Measurements from ENCODE around the gene OR10P1.
A peak's percentile ranks its signal among the peaks of the same experiment; 100 is the strongest.
"Not testable (repeated sequence)": the region's sequence is repeated elsewhere in the genome, so short reads cannot be mapped to it uniquely, and the experiment has no call there.

OR10P1 gene

GRCh38 chr12:55637467-55637866 is 775 bp downstream of the OR10P1 start:
- Mint-ChIP-seq H3K9me3 (no peaks in the 10 kb centered on the region), H3K27me3 (peaks cover 29% of the 10 kb centered on the region), H3K4me1 (peaks cover 16% of the 10 kb centered on the region), H3K4me3 (peak overlapping the region; percentile 51), H3K36me3 (no peaks in the 10 kb centered on the region), H3K27ac (peak overlapping the region; percentile 89)
- CTCF ChIA-PET, result no interaction called here
- peak; percentile 61 for DNase-seq

DNA sequence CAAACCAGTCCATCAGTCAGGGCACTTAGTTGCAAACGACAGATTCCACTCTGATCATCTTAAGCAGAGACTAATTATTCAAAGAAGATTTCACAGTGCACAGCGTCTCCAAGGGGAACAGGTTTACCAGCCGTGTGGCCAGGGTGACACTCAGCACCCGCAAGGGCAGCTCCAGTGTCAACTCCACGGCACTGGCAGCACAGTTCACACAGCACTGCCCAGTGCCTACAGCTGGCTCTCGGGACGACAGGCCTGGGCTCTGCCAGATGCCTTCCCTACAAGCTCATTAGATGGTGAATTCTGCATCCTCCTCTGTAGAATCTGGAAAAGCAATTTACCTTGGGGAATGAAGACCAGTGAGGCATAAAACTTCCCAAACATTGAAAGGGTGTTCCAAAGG is 4.9 kb downstream of the OR10P1 start:
- Mint-ChIP-seq H3K4me3 (no peak overlapping the region), H3K4me1 (peaks cover 33% of the 10 kb centered on the region), H3K36me3 (no peaks in the 10 kb centered on the region), H3K27ac (no peak overlapping the region), H3K27me3 (peaks cover 24% of the 10 kb centered on the region), H3K9me3 (no peaks in the 10 kb centered on the region)
- DNase-seq, result no peak
- CTCF ChIA-PET, result interaction anchor here (0.6 to 0.7 kb wide), 2 partner anchors 115 to 555 kb away, joined by 3 to 4 read pairs; no protein-coding TSS in a partner anchor

- CTCF ChIA-PET, result interaction anchor here (0.6 to 0.9 kb wide), 2 partner anchors 14 to 556 kb away, joined by 3 to 6 read pairs; no protein-coding TSS in a partner anchor
- Mint-ChIP-seq H3K36me3 (peaks cover 3% of the 10 kb centered on the region), H3K4me3 (no peak overlapping the region), H3K9me3 (peaks cover 2% of the 10 kb centered on the region), H3K27me3 (peaks cover 18% of the 10 kb centered on the region), H3K27ac (no peak overlapping the region), H3K4me1 (peaks cover 28% of the 10 kb centered on the region)
- DNase-seq, result no peak
Measured at GRCh38 chr12:55642267-55642666, 5.6 kb downstream of the OR10P1 start.

- peak; percentile 54 for DNase-seq
- Mint-ChIP-seq H3K9me3 (peaks cover 2% of the 10 kb centered on the region), H3K27me3 (peaks cover 16% of the 10 kb centered on the region), H3K36me3 (peaks cover 3% of the 10 kb centered on the region), H3K4me3 (no peak overlapping the region), H3K27ac (no peak overlapping the region), H3K4me1 (peaks cover 24% of the 10 kb centered on the region)
- CTCF ChIA-PET, result interaction anchor here (0.9 kb wide), 1 partner anchor 14 kb away, joined by 6 read pairs; no protein-coding TSS in a partner anchor
Measured at GRCh38 chr12:55642669-55643068, 6.0 kb downstream of the OR10P1 start.

DNA sequence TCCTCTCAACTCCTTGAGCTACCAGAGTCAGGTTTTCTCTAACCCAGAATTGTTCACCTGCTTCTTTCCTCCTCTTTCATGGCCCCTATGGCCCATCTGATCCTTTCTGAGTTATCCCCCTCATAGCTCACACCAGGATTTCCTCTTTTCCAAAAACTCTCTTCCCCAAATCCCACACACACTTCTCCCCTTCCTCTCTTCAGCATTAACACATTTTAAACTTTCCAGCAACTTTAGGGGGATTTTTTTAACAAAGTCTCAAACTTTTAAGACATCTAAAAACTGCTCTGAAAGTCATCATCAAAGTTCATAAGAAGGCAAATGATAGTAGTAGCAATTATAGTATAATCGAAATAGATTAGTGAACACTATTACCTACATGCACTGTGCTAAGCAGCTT is 7.9 kb downstream of the OR10P1 start:
- Mint-ChIP-seq H3K4me1 (peaks cover 22% of the 10 kb centered on the region), H3K36me3 (peaks cover 3% of the 10 kb centered on the region), H3K4me3 (no peak overlapping the region), H3K9me3 (peaks cover 3% of the 10 kb centered on the region), H3K27ac (no peak overlapping the region), H3K27me3 (peaks cover 5% of the 10 kb centered on the region)
- no peak for DNase-seq
- CTCF ChIA-PET, result interaction anchor here (1.1 to 4.9 kb wide), 6 partner anchors 10 to 93 kb away, joined by 3 to 63 read pairs (median 6); no protein-coding TSS in a partner anchor

GRCh38 chr12:55647027-55647426 is 10.3 kb downstream of the OR10P1 start:
- no peak overlapping the region for H3K4me3 Mint-ChIP-seq
- H3K4me1 Mint-ChIP-seq, result peaks cover 21% of the 10 kb centered on the region
- CTCF ChIA-PET, result interaction anchor here (0.7 to 4.9 kb wide), 9 partner anchors 10 to 90 kb away, joined by 3 to 63 read pairs (median 5); no protein-coding TSS in a partner anchor
- H3K9me3 Mint-ChIP-seq, result peaks cover 10% of the 10 kb centered on the region
- peaks cover 3% of the 10 kb centered on the region for H3K36me3 Mint-ChIP-seq
- no peak overlapping the region for H3K27ac Mint-ChIP-seq
- H3K27me3 Mint-ChIP-seq, result peaks cover 6% of the 10 kb centered on the region
- DNase-seq, result no peak

GRCh38 chr12:55650620-55651298 is 14.1 kb downstream of the OR10P1 start:
- not testable (repeated sequence) for H3K36me3 Mint-ChIP-seq, DNase-seq, H3K27ac Mint-ChIP-seq

GRCh38 chr12:55651299-55651683 is 14.6 kb downstream of the OR10P1 start:
- H3K27me3 Mint-ChIP-seq, result peaks cover 7% of the 10 kb centered on the region
- H3K4me1 Mint-ChIP-seq, result peaks cover 4% of the 10 kb centered on the region
- peaks cover 10% of the 10 kb centered on the region for H3K9me3 Mint-ChIP-seq
- H3K4me3 Mint-ChIP-seq, result no peak overlapping the region
- CTCF ChIA-PET, result no interaction called here
- no peak for DNase-seq
- H3K27ac Mint-ChIP-seq, result no peak overlapping the region
- H3K36me3 Mint-ChIP-seq, result peaks cover 3% of the 10 kb centered on the region

More at GRCh38 chr12:55650620-55651298, 14.1 kb downstream of the OR10P1 start:
- peaks cover 10% of the 10 kb centered on the region for H3K9me3 Mint-ChIP-seq
- CTCF ChIA-PET, H3K4me1 Mint-ChIP-seq, H3K27me3 Mint-ChIP-seq, H3K4me3 Mint-ChIP-seq: not testable (repeated sequence)

DNA sequence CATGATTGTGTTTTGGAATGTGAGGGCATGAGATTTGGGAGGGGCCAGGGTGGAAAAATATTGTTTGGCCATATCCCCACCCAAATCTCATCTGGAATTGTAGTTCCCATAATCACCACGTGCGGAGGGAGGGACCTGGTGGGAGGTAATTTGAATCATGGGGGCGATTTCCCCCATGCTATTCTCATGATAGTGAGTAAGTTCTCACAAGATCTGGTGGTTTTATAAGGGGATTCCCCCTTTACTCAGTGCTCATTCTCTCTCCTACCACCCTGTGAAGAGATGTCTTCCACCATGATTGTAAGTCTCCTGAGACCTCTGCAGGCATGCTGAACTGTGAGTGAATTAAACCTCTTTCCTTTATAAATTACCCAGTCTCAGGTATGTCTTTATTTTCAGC is 15.7 kb downstream of the OR10P1 start:
- CTCF ChIA-PET, result no interaction called here
- no peaks in the 10 kb centered on the region for H3K36me3 Mint-ChIP-seq
- no peak overlapping the region for H3K4me3 Mint-ChIP-seq
- DNase-seq, result no peak
- peaks cover 7% of the 10 kb centered on the region for H3K27me3 Mint-ChIP-seq
- H3K27ac Mint-ChIP-seq, result no peak overlapping the region
- peaks cover 2% of the 10 kb centered on the region for H3K4me1 Mint-ChIP-seq
- H3K9me3 Mint-ChIP-seq, result peaks cover 9% of the 10 kb centered on the region

- no peak overlapping the region for H3K4me3 Mint-ChIP-seq
- CTCF ChIA-PET, result no interaction called here
- DNase-seq, result no peak
- H3K27me3 Mint-ChIP-seq, result peaks cover 7% of the 10 kb centered on the region
- peaks cover 2% of the 10 kb centered on the region for H3K4me1 Mint-ChIP-seq
- no peaks in the 10 kb centered on the region for H3K36me3 Mint-ChIP-seq
- H3K27ac Mint-ChIP-seq, result no peak overlapping the region
- H3K9me3 Mint-ChIP-seq, result peaks cover 9% of the 10 kb centered on the region
Measured at GRCh38 chr12:55653031-55653430, 16.3 kb downstream of the OR10P1 start.

DNA sequence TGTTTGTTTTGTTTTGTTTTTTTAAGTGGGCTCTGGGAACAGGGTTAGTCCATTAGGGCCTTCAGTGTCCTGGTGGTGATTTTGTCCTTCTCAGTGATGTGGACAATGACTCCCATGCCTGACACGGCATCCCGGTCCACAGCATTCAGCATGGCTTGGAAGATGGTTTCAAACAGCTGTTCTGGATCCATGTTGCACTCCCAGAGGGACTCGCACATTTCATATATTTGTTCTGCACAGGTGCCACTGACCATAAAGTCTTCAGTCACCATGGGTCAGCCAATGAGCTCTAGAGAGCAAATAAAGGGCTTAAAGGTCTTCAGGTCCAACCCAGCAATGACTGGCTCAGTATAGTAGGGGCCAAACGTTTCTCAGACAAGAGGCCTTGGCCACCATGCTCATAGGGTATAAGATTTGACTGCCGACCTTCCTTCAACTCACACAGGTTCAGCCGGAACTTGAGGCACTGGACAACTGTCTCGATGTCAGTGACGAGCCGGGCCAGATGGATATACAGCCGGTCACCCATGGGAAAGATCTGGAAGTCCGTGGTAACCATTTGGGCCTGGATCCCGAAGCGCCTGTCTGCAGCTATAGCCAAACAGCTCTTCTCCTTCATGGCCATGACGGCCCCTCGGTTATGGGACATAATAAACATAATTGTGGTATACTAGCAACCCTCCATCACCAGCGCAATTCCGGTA is 18.0 kb downstream of the OR10P1 start:
- Mint-ChIP-seq H3K4me1 (peaks cover 2% of the 10 kb centered on the region), H3K27me3 (peaks cover 16% of the 10 kb centered on the region), H3K36me3 (no peaks in the 10 kb centered on the region), H3K9me3 (peaks cover 7% of the 10 kb centered on the region), H3K4me3 (no peak overlapping the region), H3K27ac (no peak overlapping the region)
- CTCF ChIA-PET, result interaction anchor here (0.9 to 3.2 kb wide), 3 partner anchors 10 to 465 kb away, joined by 3 to 17 read pairs (median 4); no protein-coding TSS in a partner anchor
- no peak for DNase-seq

DNA sequence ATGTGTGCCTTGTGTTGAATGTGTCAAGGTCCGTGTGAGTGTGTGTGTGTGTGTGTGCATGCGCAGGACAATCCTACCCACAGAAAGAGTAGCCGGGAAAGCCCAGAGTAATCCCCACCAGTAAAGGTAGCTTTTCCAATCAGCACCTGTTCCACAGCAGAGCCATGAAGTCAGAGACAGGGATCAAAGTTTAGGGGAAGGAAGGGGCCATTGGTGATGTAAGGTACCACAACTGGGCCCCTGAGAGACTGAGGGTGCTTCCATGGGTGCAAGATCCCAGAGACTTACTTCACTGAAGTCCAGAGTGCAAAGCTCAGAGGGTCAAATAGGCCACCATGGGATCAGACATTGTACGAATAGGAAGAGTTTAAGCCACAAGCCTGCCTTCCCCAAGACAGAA is 20.5 kb downstream of the OR10P1 start:
- Mint-ChIP-seq H3K27ac (no peak overlapping the region), H3K4me1 (peaks cover 2% of the 10 kb centered on the region), H3K4me3 (no peak overlapping the region), H3K27me3 (peaks cover 24% of the 10 kb centered on the region), H3K9me3 (no peaks in the 10 kb centered on the region), H3K36me3 (no peaks in the 10 kb centered on the region)
- DNase-seq, result no peak
- CTCF ChIA-PET, result interaction anchor here (0.8 to 4.1 kb wide), 12 partner anchors 12 to 81 kb away, joined by 3 to 63 read pairs (median 6); partner anchors contain the start of gene ITGA7

- Mint-ChIP-seq H3K27ac (no peak overlapping the region), H3K36me3 (no peaks in the 10 kb centered on the region), H3K4me1 (peaks cover under 1% of the 10 kb centered on the region), H3K4me3 (no peak overlapping the region), H3K27me3 (peaks cover 26% of the 10 kb centered on the region), H3K9me3 (no peaks in the 10 kb centered on the region)
- DNase-seq, result no peak
- CTCF ChIA-PET, result interaction anchor here (1.4 to 4.1 kb wide), 2 partner anchors 13 to 80 kb away, joined by 7 to 63 read pairs; no protein-coding TSS in a partner anchor
Measured at GRCh38 chr12:55658212-55658611, 21.5 kb downstream of the OR10P1 start.

GRCh38 chr12:55658635-55659391 is 22.1 kb downstream of the OR10P1 start:
- Mint-ChIP-seq H3K36me3 (no peaks in the 10 kb centered on the region), H3K27me3 (peaks cover 27% of the 10 kb centered on the region), H3K4me3 (no peak overlapping the region), H3K9me3 (no peaks in the 10 kb centered on the region), H3K4me1 (no peaks in the 10 kb centered on the region), H3K27ac (no peak overlapping the region)
- DNase-seq, result no peak
- CTCF ChIA-PET, result interaction anchor here (1.4 to 4.1 kb wide), 2 partner anchors 13 to 79 kb away, joined by 7 to 63 read pairs; no protein-coding TSS in a partner anchor
